ENCODE measurements around the gene IL1B. TPM values are rescaled to one million over a fixed set of nuclear protein-coding genes. Genes with fewer than 3 reads are reported as not detected.

IL1B gene
- total RNA-seq, 1 donor from 2014 or later = 8.2 TPM

GRCh38 chr2:112829961-112830681 lies 6.5 kb downstream of the IL1B start:
- DNase-seq (ENCODE audit: low spot score) = no peak

GRCh38 chr2:112829101-112829960 lies 7.2 kb downstream of the IL1B start:
- no peak for DNase-seq (ENCODE audit: low spot score)

- DNase-seq (ENCODE audit: low spot score) = no peak
These were observed 8.3 kb downstream of the IL1B start for GRCh38 chr2:112828251-112828691.

GRCh38 chr2:112827604-112828185 lies 8.9 kb downstream of the IL1B start:
- DNase-seq (ENCODE audit: low spot score) = no peak

GRCh38 chr2:112827009-112827408 lies 9.6 kb downstream of the IL1B start:
- DNase-seq (ENCODE audit: low spot score) = no peak

GRCh38 chr2:112825706-112826105 lies 10.9 kb downstream of the IL1B start:
- DNase-seq (ENCODE audit: low spot score) = no peak

- no peak for DNase-seq (ENCODE audit: low spot score)
These were observed 11.9 kb downstream of the IL1B start for GRCh38 chr2:112824694-112825085.

GRCh38 chr2:112821682-112822081 lies 14.9 kb downstream of the IL1B start:
- DNase-seq (ENCODE audit: low spot score) = no peak

- no peak for DNase-seq (ENCODE audit: low spot score)
These were observed 15.4 kb downstream of the IL1B start for GRCh38 chr2:112821142-112821541.

GRCh38 chr2:112820343-112820742 lies 16.2 kb downstream of the IL1B start:
- DNase-seq (ENCODE audit: low spot score) = no peak

- DNase-seq (ENCODE audit: low spot score) = no peak
These were observed 17.5 kb downstream of the IL1B start for GRCh38 chr2:112819081-112819480.

- no peak for DNase-seq (ENCODE audit: low spot score)
These were observed 18.3 kb downstream of the IL1B start for GRCh38 chr2:112818094-112818902.

- no peak for DNase-seq (ENCODE audit: low spot score)
These were observed 19.4 kb downstream of the IL1B start for GRCh38 chr2:112817082-112817689.

GRCh38 chr2:112814278-112814677 lies 22.3 kb downstream of the IL1B start:
- no peak for DNase-seq (ENCODE audit: low spot score)

- DNase-seq (ENCODE audit: low spot score) = no peak
These were observed 23.2 kb downstream of the IL1B start for GRCh38 chr2:112813280-112813966.

- DNase-seq (ENCODE audit: low spot score) = no peak
These were observed 24.0 kb downstream of the IL1B start for GRCh38 chr2:112812318-112813267.

GRCh38 chr2:112811841-112812306 lies 24.7 kb downstream of the IL1B start:
- DNase-seq (ENCODE audit: low spot score) = no peak

- no peak for DNase-seq (ENCODE audit: low spot score)
These were observed 25.2 kb downstream of the IL1B start for GRCh38 chr2:112811276-112811831.

- no peak for DNase-seq (ENCODE audit: low spot score)
These were observed 27.5 kb downstream of the IL1B start for GRCh38 chr2:112809112-112809511.

Data from mesenteric fat pad (tissue), 1 donor.